ENCODE results near the gene ERN2.

Gene ERN2

DNA sequence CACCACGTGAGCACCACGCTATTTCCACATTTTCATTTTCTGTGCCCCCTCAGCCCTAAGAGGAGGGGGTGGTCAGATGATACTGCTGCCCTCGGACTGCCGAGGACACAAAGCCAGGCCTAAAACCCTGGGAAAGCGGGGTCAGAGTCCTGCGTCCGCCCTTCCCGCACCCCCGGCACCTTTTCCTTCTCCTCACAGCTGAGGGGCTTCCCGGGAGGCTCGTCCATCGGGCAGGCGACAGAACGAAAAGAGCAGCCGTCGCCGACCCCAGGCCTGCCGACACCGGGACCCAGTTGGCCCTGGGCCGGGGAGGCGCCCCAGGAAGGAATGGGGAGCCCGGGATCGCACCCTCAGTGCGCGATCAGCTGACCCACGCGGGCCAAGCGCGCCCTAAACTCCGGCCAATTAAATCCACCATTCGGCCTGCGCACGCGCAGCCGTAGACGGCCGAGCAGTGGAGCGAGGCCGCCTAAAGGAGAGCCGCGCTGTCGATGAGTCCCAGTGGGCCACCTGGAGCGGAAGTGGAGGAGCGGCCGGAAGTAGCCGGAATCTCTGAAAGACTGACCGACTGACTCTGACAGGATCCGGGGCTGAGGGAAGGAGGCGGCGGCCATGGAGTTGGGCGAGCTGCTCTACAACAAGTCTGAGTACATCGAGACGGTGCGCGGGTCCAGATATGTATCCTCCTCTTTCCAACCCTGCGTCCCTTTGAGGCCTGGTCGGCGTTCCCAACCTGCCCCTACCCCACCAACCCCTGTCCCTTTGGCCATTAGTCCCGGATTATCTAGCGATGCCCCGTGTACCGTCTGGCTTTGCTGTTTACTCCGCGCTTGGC is 71.9 kb downstream of the ERN2 start, which contains the start of the genes DCTN5 and PALB2:
Gene DCTN5, plus strand, starts transcription at position 536 of the 835 bp plus-strand sequence. Its CDS starts 77 bp downstream, at position 613.
Gene PALB2, minus strand, starts transcription at position 380 of the 835 bp plus-strand sequence. Its CDS starts 153 bp downstream, at position 227.
- DNase-seq (ENCODE audit: low read depth in 2 of 2), result peak; percentile 62 to 72

DNA sequence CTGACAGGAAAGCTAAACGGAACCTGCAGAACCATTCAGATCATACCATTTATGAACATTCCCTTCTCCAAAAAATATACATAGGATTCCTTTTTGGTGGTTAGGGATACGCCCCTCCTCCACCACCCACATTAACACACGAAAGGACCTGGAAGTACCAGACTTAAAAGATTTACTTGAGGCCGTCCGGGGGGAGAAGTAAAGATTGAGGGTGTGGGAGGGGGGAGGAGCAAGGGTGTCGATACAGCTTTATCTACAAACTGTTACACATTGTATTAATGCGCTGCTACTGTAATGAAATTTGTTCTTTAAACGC is 72.4 kb downstream of the ERN2 start:
- no peak for DNase-seq (ENCODE audit: low read depth in 2 of 2)
